Stimulated activated CD4-positive, alpha-beta T cell treated with anti-CD3 and anti-CD28 coated beads, Interleukin-12 subunit alpha, Interleukin-12 subunit beta, amount 100 ng/mL, for 4 hours (primary cell): ENCODE measurements around the gene LEPROT.
"Not testable (repeated sequence)": the region's sequence is repeated elsewhere in the genome, so short reads cannot be mapped to it uniquely, and the experiment has no call there.

Experiments used
- DNase-seq: peaks from one replicate; pipeline ENCODE4 v3.0.0-alpha.2; 2020

LEPROT gene

DNA sequence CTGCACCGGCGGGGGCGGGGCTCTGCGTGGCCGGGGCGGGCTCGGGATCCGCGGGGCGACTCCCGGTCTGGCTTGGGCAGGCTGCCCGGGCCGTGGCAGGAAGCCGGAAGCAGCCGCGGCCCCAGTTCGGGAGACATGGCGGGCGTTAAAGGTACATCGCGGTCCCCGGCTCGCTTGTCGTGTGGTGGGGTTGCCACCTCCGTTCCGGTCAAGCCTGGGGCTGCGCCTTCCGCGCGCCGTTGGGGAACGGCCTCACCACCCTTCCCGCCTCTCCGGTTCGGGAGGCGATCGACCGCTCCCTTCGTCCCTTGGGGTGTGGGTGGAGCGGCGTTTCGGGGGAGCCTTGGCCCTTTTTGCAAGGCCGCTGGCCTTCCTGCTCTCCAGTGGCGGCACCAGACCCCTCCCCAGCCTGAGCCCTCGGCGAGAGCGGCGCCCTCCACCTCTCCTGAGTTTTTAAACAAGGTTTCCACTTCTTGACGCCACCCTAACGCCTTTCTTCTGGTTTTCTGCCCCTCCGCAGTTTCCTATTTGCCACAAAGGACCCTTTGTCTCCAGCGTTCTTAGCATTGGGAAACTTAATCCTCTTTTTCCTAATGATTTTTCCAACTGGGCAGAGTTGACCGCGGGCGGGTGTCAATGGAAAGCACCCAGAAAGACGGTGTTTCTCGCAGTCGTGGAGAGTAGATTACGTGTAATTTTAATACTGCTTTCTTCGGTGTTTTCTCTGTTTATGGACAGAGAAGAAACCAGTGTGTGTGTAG lies at the start of gene LEPROT, which contains the start of gene LEPR:
TSS of gene LEPROT (plus strand) at position 79 of the 761 bp plus-strand sequence. CDS start at position 136, 57 bp downstream.
TSS of gene LEPR (plus strand) at position 79 of the 761 bp plus-strand sequence. CDS start 144,898 bp downstream, outside the sequence.
- no peak for DNase-seq

- DNase-seq = no peak
Observed at GRCh38 chr1:65371544-65371943, 48.9 kb upstream of the LEPROT start.

DNA sequence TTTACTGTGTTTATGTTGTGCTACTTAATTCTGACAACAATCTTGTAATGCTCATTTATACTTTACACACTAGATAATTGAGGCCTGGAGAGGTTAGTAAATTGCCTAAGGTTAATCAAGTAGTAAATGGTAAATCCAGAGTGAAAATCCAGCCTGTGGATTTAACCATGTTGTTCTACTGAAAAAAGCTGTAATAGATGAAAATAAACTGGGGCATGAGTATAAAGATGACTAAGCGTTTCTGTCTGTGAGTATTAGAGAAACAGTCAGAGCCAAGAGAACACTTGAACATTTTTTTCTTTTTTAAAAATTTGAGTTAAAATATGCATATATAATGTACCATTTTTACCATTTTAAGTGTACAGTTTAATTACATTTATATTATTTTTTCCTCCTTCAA lies 47.9 kb upstream of the LEPROT start:
- no peak for DNase-seq

DNA sequence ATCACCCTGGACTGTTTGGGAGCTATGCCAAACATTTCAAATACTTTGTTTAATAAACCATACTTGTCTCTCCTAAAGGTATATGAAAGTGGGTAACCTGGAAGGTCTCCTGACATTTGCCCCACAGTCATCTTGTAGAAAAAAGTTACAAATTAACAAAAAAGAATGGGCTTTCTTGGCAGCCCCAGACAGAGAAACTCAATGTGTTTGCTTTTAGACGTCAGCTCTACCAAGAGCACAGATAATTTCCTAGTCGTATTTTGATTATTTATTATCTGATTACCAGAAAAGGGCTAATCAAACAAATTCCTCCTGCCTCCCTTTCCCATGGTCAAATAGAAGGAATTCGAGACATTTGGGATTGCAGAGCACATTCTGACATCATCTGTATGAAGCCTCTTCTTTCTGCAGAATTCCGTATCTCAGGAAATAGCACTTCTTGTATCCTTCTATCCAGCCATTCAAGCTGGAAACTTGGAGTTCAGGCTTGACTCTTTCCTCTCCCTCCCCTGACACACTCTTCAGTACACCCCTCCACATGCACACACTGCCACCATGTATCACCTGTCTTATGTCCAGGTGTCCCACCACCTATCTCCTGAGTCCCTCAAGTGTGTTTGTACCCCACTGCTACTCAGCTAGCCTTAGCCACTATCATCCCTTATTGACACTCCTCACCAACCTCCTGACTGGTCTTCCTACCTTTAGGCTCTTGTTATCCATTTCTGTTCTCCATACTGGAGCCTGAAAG lies 42.8 kb upstream of the LEPROT start:
- DNase-seq = no peak

- no peak for DNase-seq
Observed at GRCh38 chr1:65378247-65378946, 42.1 kb upstream of the LEPROT start.

GRCh38 chr1:65384426-65384825 lies 36.0 kb upstream of the LEPROT start:
- not testable (repeated sequence) for DNase-seq

- DNase-seq = no peak
Observed at GRCh38 chr1:65386439-65386838, 34.0 kb upstream of the LEPROT start.

DNA sequence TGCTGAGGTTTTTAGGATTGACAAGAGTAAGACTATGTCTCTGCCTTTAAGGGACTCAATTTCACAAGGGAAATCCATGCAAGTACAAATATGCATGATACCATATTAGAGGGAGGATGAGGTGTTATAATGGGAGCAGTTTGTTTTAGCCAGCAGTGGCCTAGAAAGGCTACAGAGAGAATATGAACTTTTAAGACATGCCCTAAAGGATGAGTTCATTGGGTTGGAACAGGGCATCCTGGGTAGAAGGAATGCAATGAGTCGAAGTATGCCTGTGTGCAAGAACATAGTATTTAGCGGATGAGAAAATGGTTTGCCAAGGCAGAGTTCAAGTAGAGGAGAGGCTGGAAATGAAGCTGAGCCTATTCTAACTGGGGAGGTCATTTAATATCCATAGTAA lies 32.6 kb upstream of the LEPROT start:
- DNase-seq = no peak

GRCh38 chr1:65388908-65389695 lies 31.4 kb upstream of the LEPROT start:
- DNase-seq = no peak

DNA sequence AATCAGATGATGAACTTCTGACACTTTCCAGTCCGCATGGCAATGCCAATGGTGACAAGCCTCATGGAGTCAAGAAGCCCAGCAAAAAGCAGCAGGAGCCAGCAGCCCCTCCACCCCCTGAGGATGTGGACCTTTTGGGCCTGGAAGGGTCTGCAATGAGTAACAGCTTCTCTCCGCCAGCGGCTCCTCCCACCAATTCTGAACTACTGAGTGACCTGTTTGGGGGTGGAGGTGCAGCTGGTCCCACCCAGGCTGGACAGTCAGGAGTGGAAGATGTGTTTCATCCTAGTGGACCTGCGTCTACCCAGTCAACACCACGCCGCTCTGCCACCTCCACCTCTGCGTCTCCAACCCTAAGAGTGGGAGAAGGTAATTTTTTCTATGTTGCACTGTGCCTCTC lies 28.0 kb upstream of the LEPROT start:
- no peak for DNase-seq

GRCh38 chr1:65393347-65393746 lies 27.1 kb upstream of the LEPROT start:
- no peak for DNase-seq

GRCh38 chr1:65393928-65394327 lies 26.5 kb upstream of the LEPROT start:
- no peak for DNase-seq

- DNase-seq = no peak
Observed at GRCh38 chr1:65395887-65396612, 24.4 kb upstream of the LEPROT start.

GRCh38 chr1:65398083-65398482 lies 22.4 kb upstream of the LEPROT start:
- no peak for DNase-seq

DNA sequence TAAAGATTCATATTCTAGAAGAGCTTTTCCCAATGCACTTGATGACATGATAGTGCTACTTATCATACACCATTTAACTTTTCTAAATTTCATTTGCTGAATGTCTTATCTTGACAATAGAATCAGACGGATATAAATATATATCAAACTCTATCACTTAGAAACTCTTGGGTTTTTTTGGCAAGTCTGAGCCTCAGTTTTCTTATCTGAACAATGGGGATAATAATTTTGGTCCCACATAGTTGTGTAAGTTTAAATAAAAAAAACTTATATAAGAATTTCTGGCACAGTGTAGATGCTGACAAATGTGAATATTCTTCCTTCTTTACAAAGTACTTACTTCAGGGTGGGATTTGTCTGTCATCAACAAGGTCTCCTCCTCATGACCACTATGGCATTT lies 21.5 kb upstream of the LEPROT start:
- DNase-seq = no peak

DNA sequence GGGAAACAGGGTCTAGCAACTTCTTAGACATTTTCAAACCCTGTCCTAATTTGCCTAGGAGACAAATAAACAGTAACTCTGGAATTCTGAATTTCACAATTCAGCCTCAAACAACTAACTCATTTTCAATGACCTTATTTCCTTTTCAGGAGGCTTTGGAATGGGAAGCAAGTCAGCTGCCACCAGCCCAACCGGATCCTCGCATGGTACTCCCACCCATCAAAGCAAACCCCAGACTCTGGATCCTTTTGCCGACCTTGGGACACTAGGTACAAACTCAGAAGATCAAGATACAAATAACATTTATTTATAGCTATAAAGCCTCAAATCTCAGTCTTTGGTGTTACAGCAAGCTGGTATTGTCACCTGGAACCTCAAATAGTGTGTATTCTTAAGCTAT lies 18.9 kb upstream of the LEPROT start:
- no peak for DNase-seq

GRCh38 chr1:65404941-65405340 lies 15.5 kb upstream of the LEPROT start:
- DNase-seq = no peak

GRCh38 chr1:65407877-65408276 lies 12.6 kb upstream of the LEPROT start:
- no peak for DNase-seq

- no peak for DNase-seq
Observed at GRCh38 chr1:65409314-65409713, 11.2 kb upstream of the LEPROT start.

- DNase-seq = no peak
Observed at GRCh38 chr1:65409816-65410326, 10.6 kb upstream of the LEPROT start.

DNA sequence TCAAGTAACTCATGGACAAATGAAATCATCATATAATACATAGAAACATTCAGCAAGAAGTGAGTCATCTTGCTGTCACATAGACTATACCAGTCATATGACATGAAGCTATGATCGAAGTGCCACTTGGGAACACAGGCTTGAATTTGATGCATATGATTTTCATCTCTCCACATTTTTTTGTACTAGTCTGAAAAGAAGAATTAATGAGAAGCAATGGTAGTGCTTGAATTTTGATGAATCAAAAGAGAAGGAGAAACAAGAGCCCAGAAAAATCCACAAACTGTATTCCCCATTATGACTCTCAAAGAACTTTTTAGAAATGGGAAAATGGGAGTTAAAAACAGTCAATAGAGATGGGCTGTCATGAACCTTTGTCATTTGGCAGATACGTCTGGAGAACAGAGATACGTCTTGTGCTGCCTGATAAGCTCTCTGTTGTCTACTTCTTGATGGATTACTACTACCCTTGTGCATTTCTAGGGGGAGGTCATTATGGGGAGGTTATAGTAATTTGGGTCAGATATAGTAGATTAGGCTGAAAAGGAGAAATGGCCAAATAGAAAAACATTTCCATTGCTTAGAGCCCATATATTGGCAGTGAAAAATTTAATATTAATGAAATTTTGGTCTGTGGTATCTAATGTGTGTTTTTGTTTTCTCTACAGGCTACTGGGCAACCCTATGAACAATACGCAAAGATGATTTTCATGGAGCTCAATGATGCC lies 8.0 kb upstream of the LEPROT start:
- no peak for DNase-seq
